ENCODE measurements around the gene SPOCD1. TPM values are rescaled to one million over a fixed set of nuclear protein-coding genes. Genes with fewer than 3 reads are reported as not detected.
A peak's percentile ranks its signal among the peaks of the same experiment; 100 is the strongest.

The SPOCD1 gene
- polyA plus RNA-seq, 1 of the 3 experiments (the other 2 are of a cell fraction) = 10.7 TPM

DNA sequence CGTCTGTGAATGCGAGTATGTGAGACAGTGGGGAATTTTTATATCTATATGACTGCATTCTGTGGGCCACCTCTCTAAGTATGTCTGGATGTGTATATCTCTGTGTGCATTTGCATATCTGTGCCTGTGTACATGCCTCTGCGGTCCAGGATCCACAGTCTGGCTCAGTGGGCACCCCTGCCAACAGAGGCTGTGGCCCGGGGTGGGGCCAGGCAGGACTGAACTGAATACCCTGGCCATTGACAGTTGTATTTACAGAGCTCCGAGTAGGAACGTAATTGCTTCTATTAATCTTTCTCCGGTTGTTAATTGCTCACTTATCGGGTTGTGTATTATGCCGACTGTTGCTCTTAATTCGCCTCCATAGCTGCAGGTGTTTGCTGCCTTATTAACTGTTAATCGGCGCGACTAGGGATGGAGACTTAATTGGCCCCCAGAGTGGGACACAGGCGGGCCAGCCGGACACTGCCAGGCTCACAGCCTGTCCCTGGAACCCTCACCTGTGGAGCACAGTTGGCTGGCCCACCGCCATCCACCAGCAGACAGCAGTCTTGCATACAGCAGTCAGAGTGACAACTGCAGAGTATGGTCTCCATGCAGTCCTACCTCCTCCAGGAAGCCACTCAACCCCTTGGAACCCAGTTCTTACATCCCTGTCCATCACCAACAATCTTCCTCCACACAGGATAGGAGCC lies 29.3 kb downstream of the SPOCD1 start:
- WGBS (ENCODE audit: low lambda C conversion rate) = 95% methylated on average over 11 of the region's 16 CpGs
- H3F3A ChIP-seq (replicated peaks; ENCODE audit: insufficient read depth) = peaks cover 9% of the 10 kb centered on the region
- peak overlapping the region in 1 of 2 experiments; percentile 97; a peak in 2 of 4 replicates for H3K27ac ChIP-seq (ENCODE audit: low read depth in 2 of 2, low read length in 1 of 2)
- H3K9me2 ChIP-seq = no peaks in the 10 kb centered on the region
- H3K4me2 ChIP-seq = no peak overlapping the region
- no peak overlapping the region for H3K4me3 ChIP-seq (ENCODE audit: low read depth in 2 of 2, low read length in 1 of 2)
- no peak overlapping the region for H3K9ac ChIP-seq
- no peak overlapping the region for H2AFZ ChIP-seq (ENCODE audit: low read depth)
- no peak for DNase-seq
- H4K20me1 ChIP-seq (ENCODE audit: insufficient read depth) = no peaks in the 10 kb centered on the region
- H3K27me3 ChIP-seq (ENCODE audit: insufficient read depth) = no peaks in the 10 kb centered on the region
- ChIA-PET POLR2A (interaction anchor here (0.7 to 6.1 kb wide), 2 partner anchors 22 to 34 kb away, joined by 3 to 58 read pairs; partner anchors contain the start of gene ADGRB2), CTCF (interaction anchor here (3.5 to 21.1 kb wide), 3 partner anchors 27 to 71 kb away, joined by 20 to 707 read pairs (median 73); partner anchors contain the start of gene ADGRB2)
- no peak for TF ChIP-seq GATA2 (CRISPR knock-in tag; IDR thresholded peaks at IDR 0.05)
- no peak for TF ChIP-seq RAD21 (IDR thresholded peaks at IDR 0.05; ENCODE audit: low read length)
- TF ChIP-seq GABPA (IDR thresholded peaks at IDR 0.05; ENCODE audit: low read depth) = no peak
- TF ChIP-seq RCOR1 (IDR thresholded peaks at IDR 0.05; ENCODE audit: low read length) = no peak
- TF ChIP-seq, protein P1, sequence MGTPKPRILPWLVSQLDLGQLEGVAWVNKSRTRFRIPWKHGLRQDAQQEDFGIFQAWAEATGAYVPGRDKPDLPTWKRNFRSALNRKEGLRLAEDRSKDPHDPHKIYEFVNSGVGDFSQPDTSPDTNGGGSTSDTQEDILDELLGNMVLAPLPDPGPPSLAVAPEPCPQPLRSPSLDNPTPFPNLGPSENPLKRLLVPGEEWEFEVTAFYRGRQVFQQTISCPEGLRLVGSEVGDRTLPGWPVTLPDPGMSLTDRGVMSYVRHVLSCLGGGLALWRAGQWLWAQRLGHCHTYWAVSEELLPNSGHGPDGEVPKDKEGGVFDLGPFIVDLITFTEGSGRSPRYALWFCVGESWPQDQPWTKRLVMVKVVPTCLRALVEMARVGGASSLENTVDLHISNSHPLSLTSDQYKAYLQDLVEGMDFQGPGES (IDR thresholded peaks at IDR 0.05; ENCODE audit: low read depth, low read length) = no peak
- no peak for TF ChIP-seq RXRA (IDR thresholded peaks at IDR 0.05; ENCODE audit: borderline replicate concordance, low read depth)
- no peak for TF ChIP-seq SMC3 (IDR thresholded peaks at IDR 0.05; ENCODE audit: low read depth, low read length)
- no peak for TF ChIP-seq EP300 (IDR thresholded peaks at IDR 0.05; ENCODE audit: borderline replicate concordance in 1 of 2, low read depth in 1 of 2, low read length in 1 of 2)
- TF ChIP-seq NFIC (IDR thresholded peaks at IDR 0.05; ENCODE audit: borderline replicate concordance) = no peak
- H3K4me1 ChIP-seq (ENCODE audit: control insufficient read depth in 1 of 2, insufficient read depth in 2 of 2, low read depth in 1 of 2, low read length in 1 of 2) = peaks cover 20 to 83% of the 10 kb centered on the region in 2 experiments
- no peaks in the 10 kb centered on the region for H3K79me2 ChIP-seq (ENCODE audit: insufficient read depth)
- H3K36me3 ChIP-seq (replicated peaks in 1 of 2; ENCODE audit: control insufficient read depth in 1 of 2, insufficient read depth in 2 of 2, low read length in 1 of 2) = no peaks in the 10 kb centered on the region
- no peaks in the 10 kb centered on the region for H3K9me3 ChIP-seq

DNA sequence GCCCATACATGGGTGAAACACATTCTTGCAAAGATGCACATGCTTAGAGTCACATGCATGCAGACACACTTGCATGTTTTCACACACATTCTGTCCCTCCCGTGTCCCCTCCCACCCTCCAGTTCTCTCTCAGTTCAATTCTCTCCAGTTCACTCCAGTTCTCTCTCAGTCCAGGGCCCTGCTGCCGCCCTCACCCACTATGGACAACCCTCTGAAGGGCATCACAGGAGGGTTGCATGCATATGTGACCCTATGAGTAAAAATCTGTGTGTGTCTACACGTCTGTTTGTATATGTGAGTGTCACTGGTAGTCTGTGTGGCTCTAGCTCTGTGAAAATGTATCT lies 29.9 kb downstream of the SPOCD1 start:
- POLR2A ChIA-PET = interaction anchor here (0.7 to 6.6 kb wide), 4 partner anchors 10 to 33 kb away, joined by 3 to 67 read pairs (median 34); partner anchors contain the start of gene ADGRB2
- no peak overlapping the region for H3K4me2 ChIP-seq
- CTCF ChIA-PET = interaction anchor here (1.3 to 21.1 kb wide), 5 partner anchors 26 to 605 kb away, joined by 4 to 707 read pairs (median 13); partner anchors contain the start of gene ADGRB2
- H3K4me1 ChIP-seq (ENCODE audit: control insufficient read depth in 1 of 2, insufficient read depth in 2 of 2, low read depth in 1 of 2, low read length in 1 of 2) = peaks cover 25 to 83% of the 10 kb centered on the region in 2 experiments
- peaks cover 9% of the 10 kb centered on the region for H3F3A ChIP-seq (replicated peaks; ENCODE audit: insufficient read depth)
- 76% methylated on average over 3 of the region's 3 CpGs for WGBS (ENCODE audit: low lambda C conversion rate)
- DNase-seq = no peak
- no peak overlapping the region for H3K4me3 ChIP-seq (ENCODE audit: low read depth in 2 of 2, low read length in 1 of 2)
- no peaks in the 10 kb centered on the region for H3K27me3 ChIP-seq (ENCODE audit: insufficient read depth)
- no peaks in the 10 kb centered on the region for H3K79me2 ChIP-seq (ENCODE audit: insufficient read depth)
- no peak overlapping the region for H3K9ac ChIP-seq
- H3K9me3 ChIP-seq = no peaks in the 10 kb centered on the region
- no peak overlapping the region for H2AFZ ChIP-seq (ENCODE audit: low read depth)
- no peaks in the 10 kb centered on the region for H3K36me3 ChIP-seq (replicated peaks in 1 of 2; ENCODE audit: control insufficient read depth in 1 of 2, insufficient read depth in 2 of 2, low read length in 1 of 2)
- H3K9me2 ChIP-seq = no peaks in the 10 kb centered on the region
- peak overlapping the region in 1 of 2 experiments; percentile 97; a peak in 2 of 4 replicates for H3K27ac ChIP-seq (ENCODE audit: low read depth in 2 of 2, low read length in 1 of 2)
- H4K20me1 ChIP-seq (ENCODE audit: insufficient read depth) = no peaks in the 10 kb centered on the region
- TF ChIP-seq, protein P2, sequence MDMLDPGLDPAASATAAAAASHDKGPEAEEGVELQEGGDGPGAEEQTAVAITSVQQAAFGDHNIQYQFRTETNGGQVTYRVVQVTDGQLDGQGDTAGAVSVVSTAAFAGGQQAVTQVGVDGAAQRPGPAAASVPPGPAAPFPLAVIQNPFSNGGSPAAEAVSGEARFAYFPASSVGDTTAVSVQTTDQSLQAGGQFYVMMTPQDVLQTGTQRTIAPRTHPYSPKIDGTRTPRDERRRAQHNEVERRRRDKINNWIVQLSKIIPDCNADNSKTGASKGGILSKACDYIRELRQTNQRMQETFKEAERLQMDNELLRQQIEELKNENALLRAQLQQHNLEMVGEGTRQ (IDR thresholded peaks at IDR 0.05; ENCODE audit: borderline replicate concordance, low read depth, low read length) = no peak
- TF ChIP-seq SMC3 (IDR thresholded peaks at IDR 0.05; ENCODE audit: low read depth, low read length) = no peak

All from SK-N-SH (cell line).